ENCODE measurements around the gene PTAFR.

PTAFR gene

GRCh38 chr1:28178690-28179485 is 2.4 kb upstream of the PTAFR start:
- no peak for DNase-seq (ENCODE audit: low read depth in 2 of 2, low spot score in 1 of 2)

DNA sequence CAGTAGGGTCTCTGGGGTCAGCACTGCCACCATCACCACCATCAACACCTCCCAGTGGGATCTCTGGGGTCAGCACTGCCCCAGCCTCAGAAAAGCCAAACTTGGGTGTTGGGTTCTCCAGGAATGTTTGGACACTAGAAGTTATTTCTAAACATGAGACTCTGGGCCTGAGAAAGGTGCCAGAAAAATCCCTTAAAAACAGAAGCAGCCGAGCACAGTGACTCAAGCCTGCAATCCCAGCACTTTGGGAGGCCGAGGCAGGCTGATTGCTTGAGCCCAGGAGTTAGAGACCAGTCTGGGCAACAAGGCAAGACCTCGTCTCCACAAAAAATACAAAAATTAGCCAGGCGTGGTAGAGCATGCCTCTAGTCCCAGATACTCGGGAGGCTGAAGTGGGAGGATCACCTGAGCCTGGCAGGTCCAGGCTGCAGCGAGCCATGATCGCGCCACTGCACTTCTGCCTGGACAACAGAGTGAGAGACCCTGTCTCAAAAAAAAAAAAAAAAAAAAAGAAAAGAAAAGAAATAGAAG is 470 bp downstream of the PTAFR start:
- DNase-seq (ENCODE audit: low read depth in 2 of 2, low spot score in 1 of 2), result no peak

DNA sequence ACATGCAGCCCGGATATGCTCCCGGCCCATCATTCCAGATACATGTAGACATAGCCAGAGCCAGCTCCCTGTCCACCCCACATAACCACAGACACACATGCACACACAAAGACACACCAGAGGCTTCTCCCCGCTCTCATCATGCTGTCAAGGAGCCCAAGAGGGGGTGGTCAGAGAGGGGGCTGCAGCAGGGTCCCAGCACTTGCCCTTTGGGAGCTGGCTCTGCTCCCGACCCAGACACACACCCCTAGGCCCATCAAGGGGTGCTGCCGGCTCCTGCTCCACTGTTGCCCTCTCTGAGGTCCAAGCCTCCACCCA is 2.6 kb downstream of the PTAFR start:
- no peak for DNase-seq (ENCODE audit: low read depth in 2 of 2, low spot score in 1 of 2)

GRCh38 chr1:28173151-28173979 is 3.1 kb downstream of the PTAFR start:
- DNase-seq (ENCODE audit: low read depth in 2 of 2, low spot score in 1 of 2), result no peak

DNA sequence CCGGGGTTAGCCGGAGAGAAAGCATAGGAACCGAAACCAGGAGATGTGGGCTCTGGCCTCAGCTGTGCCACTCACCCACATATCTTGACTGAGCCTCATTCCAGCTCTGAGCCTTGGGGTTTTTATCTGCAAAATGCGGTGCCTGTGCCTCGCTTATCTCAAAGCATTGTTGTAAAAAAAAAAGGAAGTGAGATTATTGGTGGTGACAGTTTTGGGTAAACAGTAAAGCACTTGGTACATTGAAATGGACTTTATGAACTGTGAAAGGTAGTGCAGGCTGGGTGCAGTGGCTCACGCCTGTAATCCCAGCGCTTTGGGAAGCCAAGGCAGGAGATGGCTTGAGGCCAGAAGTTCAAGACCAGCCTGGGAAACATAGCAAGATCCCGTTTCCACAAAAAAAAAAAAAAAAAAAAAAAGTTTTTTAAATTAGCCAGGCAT is 3.8 kb downstream of the PTAFR start:
- DNase-seq (ENCODE audit: low read depth in 2 of 2, low spot score in 1 of 2), result no peak

DNA sequence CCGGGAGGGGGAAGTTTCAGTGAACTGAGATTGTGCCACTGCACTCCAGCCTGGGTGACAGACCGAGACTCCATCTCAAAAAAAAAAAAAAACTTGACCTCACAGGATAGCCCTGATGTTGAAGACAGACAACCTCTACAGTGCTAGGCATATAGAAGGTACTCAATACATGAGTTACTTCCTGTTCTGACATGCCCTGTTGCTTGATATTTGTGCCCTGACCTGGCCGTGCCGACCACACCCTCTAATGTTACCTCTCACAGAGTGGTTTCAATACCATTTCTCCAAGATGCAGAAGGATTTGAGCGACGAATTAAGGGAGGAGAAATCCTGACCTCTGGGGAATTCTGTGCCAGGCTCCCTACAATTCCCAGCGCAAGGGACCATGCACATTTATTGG is 5.2 kb downstream of the PTAFR start:
- DNase-seq (ENCODE audit: low read depth in 2 of 2, low spot score in 1 of 2), result no peak

DNA sequence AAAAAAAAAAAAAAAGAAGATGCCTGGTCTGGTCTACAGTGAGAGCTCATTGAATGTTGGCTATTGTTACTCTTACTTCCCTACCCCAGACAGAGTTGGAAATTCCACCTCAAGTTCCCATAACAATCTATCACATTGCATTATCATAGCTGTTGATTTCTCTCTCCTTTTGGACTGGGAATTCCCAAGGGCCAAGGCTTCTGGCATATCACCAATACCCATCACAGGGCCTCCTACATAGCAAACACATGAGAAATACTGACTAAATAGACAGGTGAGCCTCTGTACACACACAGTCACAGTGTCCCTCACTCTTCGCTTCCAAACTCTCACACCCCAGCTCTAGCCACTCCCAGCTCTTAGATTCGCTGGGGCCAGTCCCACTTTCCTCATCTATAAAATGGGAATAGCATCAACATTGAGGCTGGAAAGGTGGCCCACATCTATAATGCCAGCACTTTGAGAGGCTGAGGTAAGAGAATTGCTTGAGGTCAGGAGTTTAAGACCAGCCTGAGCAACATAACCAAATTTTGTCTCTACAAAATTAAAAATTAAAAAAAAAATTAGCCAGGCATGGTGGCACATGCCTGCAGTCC is 6.4 kb downstream of the PTAFR start:
- no peak for DNase-seq (ENCODE audit: low read depth in 2 of 2, low spot score in 1 of 2)

DNA sequence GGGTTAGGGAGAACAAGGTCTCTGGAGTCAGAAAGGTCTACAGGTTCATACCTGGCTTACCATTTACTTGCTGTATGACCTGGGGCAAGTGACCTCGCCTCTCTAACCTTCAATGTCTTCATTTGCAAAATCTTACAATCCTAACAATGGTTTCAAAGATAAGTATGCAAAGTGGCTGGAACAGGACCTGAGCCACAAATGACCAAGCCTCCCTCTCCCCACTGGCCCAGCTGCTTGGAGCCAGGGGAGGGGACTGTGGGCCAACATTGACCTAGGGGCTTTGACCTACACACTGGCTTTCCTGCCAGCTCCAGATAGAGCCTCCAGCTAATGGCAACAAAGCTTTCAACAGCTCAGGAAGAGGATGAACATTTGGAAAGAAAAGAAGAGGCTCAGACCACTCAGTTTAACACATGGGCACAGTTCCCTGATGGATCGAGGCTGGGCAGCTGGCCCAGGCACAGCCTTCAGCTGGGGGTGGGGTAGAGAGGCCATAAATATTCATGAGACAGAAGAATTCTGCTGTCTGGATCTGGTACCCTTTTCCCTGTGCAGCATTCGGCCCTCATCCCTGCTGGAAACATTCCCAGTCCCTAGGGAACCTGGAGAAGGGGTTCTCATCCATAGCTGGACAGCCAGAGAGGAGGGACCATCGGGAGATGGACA is 12.9 kb downstream of the PTAFR start:
- DNase-seq (ENCODE audit: low read depth in 2 of 2, low spot score in 1 of 2), result no peak

- DNase-seq (ENCODE audit: low read depth in 2 of 2, low spot score in 1 of 2), result no peak
Measured at GRCh38 chr1:28162151-28162550, 14.3 kb downstream of the PTAFR start.

DNA sequence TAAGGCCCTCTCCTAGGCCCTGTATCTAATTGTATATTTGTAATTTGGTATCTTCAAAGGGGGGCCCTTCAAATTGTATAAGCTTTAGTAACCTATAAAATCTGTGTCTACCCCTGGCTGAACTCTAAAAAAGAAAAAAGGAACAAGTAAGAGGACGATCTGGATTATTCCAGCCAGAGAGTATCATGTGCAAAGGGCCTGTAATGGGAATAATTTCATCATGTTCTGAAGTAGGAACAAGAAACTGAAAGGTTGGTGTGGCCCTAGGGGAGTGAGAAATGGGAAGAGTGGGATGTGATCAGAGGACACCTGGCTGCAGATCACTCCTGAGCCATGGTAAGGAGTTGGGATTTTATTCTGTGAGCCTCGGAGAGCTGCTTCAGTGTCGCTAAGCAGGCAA is 14.7 kb downstream of the PTAFR start:
- DNase-seq (ENCODE audit: low read depth in 2 of 2, low spot score in 1 of 2), result no peak

- DNase-seq (ENCODE audit: low read depth in 2 of 2, low spot score in 1 of 2), result no peak
Measured at GRCh38 chr1:28160782-28161266, 15.7 kb downstream of the PTAFR start.

GRCh38 chr1:28159680-28160079 is 16.8 kb downstream of the PTAFR start:
- no peak for DNase-seq (ENCODE audit: low read depth in 2 of 2, low spot score in 1 of 2)

DNA sequence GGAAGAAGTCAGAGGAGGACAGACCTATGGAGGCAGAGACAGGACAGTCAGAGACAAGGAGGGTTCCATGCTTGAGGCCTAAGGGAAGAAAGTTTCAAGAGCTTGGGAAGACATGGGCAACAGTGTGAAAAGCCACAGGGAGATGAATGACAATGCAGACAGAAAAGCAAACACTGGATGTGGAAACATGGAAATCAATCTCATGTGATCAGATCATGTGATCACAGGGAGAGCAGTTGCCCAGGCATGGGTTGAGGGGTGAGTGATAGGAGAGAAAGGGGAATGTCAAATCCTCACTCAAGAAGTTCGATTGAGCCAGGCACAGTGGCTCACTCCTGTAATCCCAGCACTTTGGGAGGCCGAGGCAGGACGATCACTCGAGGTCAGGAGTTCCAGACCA is 17.2 kb downstream of the PTAFR start:
- no peak for DNase-seq (ENCODE audit: low read depth in 2 of 2, low spot score in 1 of 2)

DNA sequence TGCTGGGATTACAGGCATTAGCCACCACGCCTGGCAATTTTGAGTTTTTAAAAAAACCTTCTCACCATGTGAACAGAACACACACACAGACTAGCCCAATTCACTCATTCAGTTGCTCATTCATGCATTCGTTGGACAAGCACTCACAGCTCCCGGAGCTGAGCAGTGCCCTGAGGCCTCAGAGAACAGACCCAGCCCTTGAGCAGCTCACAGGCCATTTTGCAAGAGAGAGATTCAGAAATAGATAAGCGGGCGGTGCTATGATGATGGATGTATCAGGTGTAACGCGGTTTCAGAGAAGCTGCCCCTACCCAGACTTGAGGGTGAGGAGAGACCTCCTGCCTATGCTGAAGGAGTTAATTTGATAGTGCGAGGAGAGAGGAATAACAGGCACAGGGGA is 18.6 kb downstream of the PTAFR start:
- DNase-seq (ENCODE audit: low read depth in 2 of 2, low spot score in 1 of 2), result no peak

DNA sequence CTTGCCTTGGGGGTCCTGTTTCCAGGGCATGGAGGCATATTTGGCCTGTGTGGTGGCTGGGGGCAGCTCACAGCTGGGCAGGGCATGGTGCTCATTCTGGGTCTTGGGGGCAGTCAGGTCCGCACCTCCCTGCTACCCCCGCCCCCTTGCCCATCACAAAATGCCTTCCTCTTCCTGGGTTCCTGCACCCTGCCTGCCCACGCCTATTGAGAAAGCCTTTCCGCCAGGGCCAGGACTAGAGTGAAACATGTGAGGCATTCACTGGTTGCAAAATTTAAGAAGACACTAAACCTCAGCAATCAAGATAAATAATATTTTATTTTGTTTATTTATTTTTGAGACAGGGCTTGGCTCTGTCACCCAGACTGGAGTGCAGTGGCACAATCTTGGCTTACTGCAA is 19.7 kb downstream of the PTAFR start:
- no peak for DNase-seq (ENCODE audit: low read depth in 2 of 2, low spot score in 1 of 2)

DNA sequence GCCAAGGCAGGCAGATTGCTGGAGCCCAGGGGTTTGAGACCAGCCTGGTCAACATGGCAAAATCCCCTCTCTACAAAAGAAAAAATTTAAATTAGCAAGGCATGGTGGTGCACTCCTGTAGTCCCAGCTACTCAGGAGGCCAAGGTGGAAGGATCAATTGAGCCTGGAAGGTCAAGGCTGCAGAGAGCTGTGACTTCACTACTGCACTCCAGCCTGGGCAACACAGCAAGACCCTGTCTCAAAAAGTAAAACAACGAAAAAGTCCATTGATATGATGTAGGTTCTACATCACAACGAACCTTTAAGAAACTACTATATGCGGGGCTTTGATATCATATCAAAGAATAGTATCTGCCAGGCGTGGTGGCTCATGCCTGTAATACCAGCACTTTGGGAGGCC is 20.9 kb downstream of the PTAFR start:
- DNase-seq (ENCODE audit: low read depth in 2 of 2, low spot score in 1 of 2), result no peak

- no peak for DNase-seq (ENCODE audit: low read depth in 2 of 2, low spot score in 1 of 2)
Measured at GRCh38 chr1:28154078-28154594, 22.4 kb downstream of the PTAFR start.

DNA sequence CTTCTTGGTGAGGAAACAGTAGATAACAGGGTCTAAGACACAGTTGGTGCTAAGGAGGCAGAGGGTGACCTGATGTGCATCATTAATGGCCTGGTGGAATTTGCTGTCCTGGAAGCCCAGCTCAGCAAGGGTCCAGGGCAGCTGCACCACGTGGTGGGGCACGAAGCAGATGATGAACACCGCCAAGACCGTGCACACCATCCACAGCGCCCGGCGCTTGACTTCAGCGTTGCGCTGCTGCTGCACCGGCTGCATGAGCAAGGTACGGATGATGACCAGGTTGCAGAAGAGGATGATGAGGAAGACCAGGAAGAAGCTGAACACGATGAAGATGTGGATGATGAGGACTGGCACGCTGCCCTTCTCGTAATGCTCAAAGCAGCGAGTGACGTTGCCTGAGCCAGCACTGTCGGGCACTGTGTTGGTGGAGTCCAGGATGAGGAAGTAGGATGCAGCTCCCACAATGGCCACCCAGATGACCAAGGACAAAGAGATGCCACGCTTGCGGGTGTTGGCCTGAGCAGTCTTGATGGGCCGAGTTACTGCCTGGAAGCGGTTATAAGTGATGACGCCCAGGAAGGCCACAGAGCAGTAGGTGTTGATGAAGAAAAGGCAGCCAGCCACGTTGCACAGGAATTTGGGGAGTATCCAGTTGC is 26.2 kb downstream of the PTAFR start:
- DNase-seq (ENCODE audit: low read depth in 2 of 2, low spot score in 1 of 2), result no peak

GRCh38 chr1:28148880-28149195 is 27.7 kb downstream of the PTAFR start:
- no peak for DNase-seq (ENCODE audit: low read depth in 2 of 2, low spot score in 1 of 2)

DNA sequence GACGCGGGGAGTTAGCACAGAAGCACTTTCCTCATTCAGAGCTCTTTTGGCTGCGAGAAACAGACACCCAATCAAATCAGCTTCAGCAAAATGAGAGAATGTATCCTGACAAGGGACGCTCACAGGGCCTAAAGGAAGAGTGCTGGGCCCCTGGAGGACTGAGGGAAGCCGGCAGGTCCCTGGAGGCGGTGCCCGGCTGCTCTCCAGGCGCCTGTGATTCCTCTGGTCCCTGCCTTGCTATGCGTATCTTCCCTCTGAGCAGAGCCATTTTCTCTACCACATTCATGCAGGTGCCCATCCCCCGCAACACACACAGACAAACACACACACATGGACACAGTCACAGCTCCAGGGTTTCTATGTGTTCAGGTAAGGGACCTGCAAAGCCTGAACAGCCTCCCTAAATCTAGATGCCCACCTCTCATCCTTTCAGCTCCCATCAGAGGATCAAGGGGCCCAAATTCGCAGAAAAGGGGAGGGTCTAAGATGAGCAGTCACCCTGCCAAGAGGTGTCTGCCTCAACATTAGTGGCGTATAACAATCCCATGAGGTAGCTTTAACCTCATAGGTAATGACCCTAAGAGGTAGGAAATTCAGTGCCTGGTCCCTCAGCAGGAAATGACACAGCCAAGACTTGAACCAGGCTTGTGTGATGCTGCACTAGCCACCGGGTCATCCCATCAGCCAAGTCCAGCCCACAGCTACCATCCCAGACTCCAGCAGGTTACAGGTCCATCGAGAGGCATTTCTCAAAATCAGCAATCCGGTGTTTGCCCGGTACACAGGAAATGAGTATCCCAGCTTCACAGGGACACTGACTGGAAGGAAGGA is 29.0 kb downstream of the PTAFR start:
- DNase-seq (ENCODE audit: low read depth in 2 of 2, low spot score in 1 of 2), result no peak

Measured in stimulated activated CD8-positive, alpha-beta memory T cell treated with anti-CD3 and anti-CD28 coated beads, Interleukin-4, amount 100 ng/mL, for 4 hours (primary cell).